Activated CD4-positive, alpha-beta T cell treated with anti-CD3 and anti-CD28 coated beads, Interleukin-2, amount 50 U/mL, for 4 hours (primary cell): ENCODE measurements around the gene CCDC71L.

Experiments used
- DNase-seq, 2 experiments: peaks; one replicate each; pipeline ENCODE4 v3.0.0-alpha.2; 2020

Gene CCDC71L

DNA sequence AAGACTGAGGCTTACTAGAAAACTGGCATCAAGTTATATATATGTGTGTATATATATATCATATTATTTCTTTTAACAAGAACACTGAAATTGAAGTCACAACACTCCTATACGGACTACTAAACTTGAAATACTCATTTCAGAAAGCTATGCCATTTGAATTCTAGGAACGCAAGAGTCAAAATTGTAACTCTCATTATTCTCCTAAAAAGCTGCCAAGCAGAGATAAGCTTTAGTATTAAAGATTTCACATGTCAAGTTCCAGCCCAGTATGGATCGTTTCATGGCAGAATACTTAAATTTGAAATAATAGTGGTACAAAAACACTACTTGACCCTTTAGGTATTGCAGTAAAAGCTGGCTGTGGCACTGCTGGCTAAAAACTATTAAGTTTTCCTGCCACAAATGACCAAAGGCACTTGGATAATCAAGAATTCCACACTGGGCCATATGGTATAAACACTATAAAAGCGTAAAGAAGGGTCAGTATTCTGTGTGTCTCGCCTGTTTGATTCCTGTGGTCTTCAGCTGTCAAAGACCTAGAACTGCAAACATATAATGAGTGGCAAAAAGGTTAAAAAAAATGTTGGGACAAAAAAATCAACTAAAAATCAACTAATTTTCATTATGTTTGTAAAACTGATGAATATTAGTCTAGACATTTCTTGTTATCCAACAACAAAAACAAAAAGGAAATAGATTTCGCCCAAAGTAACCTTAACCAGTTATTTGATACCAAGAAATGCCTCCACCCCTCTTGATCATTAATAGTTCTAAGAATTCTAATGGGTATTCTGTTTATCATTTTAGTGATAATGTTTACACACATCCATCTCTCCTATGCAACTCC lies 2.4 kb downstream of the CCDC71L start:
- no peak for DNase-seq

DNA sequence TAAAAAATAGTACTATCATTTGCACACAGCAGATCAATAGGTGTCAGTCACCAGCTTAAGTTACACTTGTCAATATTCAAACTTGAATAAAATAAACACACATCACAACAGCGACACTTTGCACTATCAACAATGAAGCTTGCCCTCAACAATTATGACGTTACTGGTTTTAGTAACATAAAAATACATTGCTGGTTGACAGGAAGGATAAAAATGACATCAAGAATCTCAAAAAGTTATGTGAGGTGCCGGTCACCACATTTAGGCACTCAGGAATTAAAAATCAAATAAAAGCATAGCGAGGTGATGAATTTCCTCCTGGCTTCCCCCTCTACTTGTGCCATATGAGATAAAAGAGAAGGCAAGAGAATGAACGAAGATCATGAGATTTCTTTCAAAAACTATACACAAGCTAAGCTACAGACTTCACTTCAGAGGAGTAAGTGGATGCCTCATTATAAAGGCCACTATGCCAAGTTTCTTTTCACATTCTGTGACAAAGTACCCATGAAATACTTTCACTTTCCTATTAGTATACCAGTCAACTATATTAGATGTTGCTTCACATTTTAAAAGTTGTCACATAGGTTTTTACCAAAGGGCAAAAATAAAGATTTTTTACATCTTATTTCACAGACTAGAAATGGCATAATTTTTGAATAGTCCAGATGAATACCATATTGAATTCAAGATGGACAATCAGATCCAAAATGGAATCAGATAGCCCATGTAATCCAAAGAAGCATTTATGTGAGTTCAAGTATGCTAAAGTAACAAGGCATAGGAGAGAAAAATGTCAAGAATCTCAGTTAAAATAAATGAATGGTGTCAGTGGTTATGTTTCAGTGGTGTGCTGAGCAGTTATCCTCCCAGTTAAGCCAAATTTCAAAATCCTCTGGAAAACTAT lies 3.6 kb downstream of the CCDC71L start:
- DNase-seq = no peak

DNA sequence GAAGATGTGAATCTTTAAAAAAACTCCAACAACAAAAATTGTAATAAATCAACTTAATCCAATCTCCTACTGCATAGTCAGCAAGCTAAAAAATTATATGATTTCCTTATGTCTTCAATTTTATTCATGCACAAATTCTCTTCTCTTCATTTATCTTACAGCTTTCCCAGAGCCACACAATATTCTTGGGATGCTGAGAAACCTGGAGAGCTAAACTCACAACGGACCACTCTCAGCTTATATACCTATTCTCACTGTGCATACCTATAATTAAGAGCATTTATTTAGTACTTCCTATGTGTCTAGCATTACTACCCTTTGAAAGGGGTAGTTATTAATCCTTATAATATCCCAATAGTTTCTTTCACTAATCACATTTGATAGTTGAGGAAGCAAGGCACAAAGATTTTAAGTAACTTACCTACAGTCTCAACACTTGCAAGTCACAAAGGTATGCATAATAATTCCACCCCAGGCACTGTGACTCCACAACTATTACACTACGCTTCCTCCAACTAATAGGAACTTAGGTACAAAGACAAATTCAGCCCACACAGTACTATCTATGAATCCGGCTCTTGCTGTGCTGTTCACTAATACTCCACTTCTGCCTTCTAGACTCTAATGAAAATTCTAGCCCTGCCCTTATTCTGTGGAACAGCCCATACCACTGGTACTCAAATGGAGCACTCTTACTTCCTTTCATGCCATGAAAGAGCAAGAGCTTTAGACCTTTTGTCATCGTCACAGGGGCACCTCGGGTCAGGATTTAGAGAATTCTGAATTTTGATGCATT lies 5.1 kb downstream of the CCDC71L start:
- no peak for DNase-seq

DNA sequence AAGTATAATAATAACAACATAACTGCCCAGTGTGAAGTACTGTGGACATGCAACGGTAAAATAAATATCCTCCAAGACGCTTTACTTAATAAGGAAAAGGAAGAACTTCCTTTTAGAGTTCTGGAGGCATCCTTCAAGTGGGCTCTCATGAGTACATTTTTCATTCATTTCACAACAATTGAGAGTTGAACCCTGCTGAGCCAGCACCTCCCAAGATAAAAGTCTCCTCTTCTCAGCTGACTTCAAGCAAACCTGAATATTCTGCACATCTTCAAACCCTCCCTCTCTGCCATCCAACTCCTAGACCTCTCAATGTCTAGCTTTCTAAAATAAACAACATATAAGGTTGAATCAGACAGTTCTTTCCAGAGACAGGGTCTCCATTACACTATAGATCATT lies 7.5 kb downstream of the CCDC71L start:
- no peak for DNase-seq

DNA sequence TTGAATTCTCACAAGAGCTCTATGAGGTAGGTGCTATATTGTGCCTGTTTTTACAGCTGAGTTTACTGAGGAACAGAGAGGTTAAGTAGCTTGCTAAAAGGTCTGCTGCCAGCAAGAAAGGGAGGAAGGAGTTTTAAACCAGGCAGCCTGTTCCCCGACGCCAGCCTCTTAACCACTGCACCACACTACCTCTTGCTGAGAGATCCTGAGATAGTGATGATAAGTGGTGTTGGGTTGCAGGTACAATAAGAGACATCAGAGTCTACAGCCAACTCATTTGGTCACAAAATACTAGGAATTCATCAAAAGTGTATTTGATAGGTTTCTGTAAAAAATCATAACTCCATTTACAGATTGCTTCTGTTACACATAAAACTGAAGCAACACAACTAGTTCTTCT lies 8.0 kb downstream of the CCDC71L start:
- DNase-seq = no peak

DNA sequence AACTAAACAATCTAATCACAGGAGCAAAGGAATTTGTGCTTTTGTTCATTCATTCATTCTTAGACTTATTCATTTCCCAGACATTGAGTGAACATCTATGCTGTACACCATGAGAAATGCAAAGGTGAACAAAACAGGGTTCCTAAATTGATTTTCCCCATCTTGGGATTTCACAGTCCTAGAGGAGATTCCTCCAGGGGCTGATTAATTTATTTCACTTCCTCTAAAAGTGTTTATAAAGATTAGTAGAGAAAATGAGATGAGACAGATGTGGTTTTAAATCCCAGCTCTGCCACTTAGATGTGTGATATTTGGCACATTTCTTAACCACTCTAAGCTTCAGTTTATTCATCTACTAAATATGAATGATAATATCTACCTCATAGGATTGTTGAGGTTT lies 8.9 kb downstream of the CCDC71L start:
- no peak for DNase-seq

DNA sequence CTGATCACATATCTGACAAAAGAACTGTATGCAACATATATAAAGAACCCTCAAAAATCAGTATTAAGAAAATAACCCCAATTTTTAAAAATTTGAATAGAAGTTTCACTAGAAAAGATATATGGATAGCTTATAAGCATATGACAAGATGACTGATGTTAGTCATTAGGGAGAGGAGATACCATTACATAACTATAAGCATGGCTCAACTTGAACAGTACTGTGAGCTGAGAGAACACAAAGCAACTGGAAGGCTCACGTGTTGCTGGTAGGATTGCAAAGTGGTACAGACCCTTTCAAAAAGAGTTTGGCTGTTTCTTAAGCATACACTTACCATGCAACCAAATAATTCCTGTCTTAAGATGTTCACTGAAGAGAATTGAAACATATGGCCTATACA lies 14.7 kb downstream of the CCDC71L start:
- DNase-seq = no peak

DNA sequence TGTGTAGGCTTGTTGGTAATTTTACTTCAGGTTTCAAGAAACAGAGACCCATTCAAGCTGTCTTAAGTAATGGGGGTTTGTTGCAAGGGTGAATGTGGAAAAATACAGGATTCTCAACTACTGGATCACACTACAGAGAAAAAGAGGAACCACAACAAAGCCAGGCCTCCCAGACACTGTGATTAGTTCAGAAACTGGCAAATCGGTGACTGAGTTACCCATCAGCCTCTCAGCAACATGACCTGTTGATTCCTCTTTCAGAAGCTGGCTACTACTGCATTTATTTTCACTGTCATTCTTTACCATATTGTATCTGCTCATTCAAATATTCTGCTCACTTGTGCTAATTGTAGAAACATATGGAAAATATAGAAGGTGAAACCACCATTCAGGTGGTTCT lies 16.0 kb downstream of the CCDC71L start:
- no peak for DNase-seq

DNA sequence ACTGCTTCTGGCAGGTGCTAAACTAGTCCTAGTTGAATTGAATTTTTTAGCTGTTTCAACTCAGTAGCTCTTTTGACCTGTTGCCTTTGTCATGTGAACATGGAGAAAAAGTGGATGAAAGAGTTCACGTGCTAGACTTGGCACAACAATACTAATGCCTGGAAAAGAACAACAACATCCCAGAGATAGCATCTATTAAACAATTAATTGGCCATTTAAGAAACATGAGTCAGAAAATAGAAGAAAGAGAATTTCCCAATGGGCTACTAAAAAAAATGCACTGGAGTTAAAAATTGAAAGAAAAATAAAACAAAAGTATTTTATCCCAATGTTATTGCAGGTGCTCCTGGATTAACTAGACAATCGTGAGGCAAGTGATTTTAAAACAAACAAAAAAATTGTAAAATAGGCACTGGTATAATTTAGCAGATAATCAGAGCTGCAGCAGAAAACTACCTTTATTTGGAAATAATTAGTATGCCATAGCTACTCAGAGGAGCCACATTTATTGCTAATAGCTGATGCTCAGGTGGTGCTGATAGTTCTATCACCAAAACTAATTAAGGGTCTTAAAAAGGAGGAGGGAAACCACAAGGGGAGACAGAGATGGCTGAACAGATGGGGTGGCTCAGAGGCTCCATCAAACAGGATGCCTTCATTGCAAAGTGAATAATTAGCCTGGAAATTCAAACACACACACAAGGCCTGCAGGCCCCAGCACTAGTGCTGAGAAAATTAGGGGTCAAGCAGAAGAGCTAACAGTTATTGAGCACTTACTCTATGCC lies 17.6 kb downstream of the CCDC71L start:
- no peak for DNase-seq

DNA sequence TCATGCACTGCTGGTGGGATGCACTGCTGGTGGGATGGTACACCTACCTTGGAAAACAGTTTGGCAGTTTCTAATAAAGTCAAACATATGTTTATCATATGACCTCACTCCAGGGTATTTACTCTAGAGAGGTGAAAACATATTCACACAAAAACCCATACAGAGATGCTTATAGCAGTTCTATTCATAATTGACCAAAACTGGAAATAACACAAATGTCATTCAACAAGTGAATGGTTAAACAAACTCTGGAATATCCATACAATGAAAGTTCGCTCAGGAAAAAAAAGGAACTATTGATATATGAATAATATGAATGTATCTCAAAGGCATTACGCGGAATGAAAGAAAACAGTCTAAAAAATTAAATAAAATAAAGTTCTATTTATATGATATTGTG lies 19.5 kb downstream of the CCDC71L start:
- no peak for DNase-seq

DNA sequence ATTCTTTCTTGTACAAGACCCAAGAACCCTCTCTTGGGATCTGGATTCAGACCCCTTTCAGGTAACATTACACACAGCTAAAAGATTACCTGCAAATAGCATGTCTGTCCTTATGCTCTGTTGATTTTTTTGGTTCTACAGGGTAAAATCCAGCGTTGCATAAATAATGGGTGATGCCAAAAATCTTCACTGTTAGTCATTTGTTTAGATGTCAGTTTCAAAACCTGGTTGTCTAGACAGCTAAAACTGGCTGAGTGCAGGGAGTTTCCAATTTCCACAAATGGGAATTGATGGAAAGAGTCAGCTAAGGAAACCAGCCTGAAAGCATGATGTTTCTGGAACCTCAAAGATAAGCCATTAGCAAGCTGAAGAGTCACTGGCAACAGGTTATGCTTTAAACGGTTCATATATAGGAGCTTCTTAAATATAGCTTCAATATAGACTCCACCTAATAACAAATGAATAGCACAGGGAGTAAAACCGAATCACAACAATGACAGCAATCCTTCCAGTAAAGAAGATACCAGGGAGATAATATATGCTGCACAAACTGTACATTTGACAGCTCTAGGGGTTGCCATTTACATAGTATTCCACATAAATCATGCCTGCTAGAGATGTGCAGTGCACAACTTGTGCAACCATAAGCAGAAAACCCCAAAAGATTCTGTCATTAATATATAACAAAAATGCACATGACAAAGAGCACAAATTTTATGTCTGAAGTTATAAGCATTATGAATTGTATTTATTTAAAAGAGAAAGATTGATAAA lies 20.4 kb downstream of the CCDC71L start:
- DNase-seq = no peak

DNA sequence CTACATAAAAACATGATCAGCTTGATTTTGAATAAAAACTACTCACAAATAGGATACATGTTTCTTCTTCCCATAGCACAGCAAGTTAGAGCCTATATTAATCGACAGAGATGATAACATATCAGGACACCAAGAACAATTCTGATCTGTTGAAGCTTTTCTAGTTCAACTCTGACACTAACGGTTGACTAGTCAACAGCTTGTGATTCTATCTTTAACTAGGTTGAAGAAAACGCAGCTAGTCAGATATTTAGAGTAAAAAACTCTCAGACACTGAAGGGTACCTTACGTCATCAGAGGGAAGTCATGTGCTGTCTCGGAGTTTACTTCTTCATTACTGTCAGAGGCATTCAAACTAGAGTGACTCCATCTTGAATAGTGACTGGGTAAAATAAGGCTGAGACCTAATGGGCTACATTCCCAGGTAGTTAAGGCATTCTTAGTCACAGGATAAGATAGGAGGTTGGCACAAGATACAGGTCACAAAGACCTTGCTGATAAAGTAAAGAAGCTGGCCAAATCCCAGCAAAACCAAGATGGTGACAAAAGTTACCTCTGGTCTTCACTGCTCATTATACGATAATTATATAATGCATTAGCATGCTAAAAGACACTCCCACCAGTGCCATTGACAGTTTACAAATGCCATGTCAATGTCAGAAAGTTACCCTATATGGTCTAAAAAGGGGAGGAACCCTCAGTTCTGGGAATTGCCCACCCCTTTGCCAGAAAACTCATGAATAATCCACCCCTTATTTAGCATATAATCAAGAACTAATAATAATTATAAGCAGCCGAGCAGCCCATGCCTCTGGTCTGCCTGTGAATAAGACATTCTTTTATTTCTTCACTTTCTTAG lies 21.3 kb downstream of the CCDC71L start:
- DNase-seq = no peak

DNA sequence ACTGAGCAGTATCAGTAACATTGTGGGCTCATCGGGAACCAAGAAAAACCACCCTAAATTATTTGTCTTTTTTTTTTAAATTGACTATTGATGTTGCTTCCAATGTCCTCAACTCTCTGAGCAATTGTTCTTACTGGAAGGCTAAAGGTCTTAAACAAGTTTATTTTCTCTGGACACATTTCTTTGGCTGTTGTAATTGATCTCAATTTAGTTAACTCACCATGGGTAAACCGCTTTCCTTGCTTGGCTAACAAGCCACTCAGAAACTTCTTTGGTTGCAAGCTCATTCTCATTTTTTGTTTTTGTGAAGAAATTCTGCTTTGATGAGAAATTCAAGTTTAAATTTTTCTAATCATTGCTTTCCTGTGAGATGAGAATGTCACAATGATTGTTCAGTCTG lies 25.5 kb downstream of the CCDC71L start:
- DNase-seq = no peak

DNA sequence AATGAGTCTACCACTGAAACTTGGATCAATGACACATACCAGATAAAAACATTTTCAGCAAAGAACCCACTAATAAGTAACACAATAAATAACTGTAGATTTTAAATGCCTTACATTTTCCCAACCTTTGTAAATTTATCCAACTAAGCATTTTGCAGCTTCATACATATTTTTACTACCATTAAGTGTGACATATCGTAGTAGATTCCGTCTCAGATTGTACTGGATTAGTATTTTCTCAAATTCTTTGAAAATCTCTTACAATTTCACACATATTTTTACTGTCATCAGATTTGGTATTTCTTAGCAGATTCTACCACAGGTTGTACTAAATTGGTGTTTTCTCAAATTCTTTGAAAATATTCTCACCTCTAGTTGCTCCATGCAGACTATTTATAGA lies 26.0 kb downstream of the CCDC71L start:
- DNase-seq = no peak

DNA sequence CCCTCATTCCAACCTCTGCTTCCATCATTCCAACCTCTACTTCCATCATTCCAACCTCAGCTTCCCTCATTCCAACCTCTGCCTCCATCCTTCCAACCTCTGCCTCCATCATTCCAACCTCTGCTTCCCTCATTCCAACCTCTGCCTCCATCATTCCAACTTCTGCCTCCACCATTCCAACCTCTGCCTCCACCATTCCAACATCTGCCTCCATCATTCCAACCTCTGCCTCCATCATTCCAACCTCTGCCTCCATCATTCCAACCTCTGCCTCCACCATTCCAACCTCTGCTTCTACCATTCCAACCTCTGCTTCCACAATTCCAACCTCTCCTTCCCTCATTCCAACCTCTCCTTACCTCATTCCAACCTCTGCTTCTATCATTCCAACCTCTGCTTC lies 30.3 kb downstream of the CCDC71L start:
- no peak for DNase-seq

DNA sequence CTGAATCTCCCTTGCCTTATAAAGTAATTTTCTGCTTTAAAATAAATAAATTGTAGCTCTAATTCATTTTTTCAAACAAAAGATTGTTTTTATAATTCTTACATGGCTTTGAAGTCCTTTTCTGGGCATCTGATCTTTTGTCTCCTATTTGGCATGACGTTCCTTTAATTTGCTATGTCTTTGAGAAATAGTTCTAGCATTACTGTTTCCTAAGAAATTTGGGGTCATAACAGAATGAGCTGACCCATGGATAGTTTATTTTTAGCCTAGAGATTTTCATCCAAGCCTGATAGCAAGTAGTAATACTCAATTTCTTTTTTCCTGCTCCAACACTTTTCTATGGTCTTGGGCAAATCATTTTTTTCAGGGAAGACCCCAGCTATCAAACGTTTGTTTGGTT lies 31.4 kb downstream of the CCDC71L start:
- no peak for DNase-seq

DNA sequence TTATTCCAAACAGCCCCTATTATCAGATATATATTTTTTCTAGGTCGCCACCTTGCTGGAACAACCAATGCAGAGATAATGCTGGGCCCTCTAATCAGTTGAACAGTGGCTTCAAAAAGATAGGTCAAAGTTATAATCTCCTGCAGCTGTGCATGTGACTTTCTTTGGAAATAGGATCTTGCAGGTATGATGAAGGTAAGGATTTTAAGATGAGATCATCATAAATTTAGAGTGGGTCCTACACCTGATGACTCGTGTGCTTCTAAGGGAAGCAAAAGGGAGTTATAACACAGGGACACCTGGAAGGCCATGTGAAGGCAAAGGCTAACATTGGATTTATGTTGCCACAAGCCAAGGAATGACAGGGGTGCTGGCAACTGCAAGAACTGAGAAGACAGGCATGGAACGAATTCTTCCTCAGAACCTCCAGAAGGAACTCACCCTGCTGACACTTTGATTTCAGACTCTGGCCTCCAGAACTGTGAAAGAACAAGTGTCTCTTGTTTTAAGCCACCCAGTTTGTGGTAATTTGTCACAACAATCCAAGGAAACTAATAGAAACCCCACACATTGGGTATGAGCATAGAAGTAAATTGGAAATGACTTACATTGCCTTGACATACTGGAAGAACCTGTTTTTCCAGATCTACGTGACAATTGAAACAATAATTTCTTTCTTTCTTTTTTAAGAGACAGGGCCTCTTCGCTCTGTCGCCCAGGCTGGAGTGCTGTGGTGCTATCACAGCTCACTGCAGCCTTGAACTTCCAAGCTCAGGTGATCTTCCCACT lies 34.4 kb downstream of the CCDC71L start:
- DNase-seq = no peak

DNA sequence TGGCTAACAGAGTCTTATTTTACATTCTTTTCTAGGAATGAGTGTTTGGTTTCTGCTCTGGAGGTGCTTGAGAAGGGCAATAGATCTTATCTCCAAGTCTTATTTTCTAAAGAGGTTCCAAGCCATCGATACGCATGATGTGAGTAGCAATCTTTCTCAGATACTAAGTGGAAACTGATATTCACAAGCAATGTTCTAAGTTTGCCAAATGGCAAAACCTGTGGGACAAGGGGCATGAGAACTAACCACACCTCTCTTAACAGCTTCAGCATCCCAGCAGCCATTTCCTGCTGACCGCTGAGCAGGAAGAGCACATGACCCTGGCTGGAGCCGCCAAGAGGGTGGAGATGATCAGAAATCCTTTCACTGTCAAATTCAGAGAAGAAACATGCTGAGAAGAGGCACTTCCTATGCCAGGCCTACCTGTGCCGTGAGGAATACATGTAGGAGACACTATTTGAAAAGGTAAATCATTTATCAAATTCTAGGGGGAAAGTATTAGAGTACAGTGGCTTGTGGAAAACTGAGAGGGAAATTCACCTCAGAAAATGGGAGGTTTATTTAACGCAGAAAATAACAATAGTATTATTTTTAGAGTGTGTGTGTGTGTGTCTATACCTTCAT lies 35.2 kb downstream of the CCDC71L start:
- no peak for DNase-seq

DNA sequence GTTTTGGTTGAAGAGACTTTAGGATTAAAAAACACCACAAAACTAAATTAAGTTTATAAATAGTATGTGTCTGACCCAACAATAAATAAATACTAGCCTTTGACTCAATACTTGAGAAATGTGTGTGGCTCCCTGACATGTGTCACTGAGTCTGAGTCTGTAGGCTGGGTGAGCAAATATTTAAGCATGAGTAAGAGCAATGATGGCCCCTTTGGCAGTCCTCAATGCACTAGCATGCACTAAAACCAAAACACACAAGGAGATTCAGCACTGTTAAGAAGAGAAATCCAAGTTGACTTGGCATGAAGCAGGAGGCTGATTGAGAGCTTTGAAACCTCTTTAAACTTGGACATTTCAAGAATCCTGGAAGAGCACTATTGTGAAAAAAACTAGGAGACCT lies 37.1 kb downstream of the CCDC71L start:
- DNase-seq = no peak
